Left ventricle myocardium inferior (tissue), 1 donor: Measurements from ENCODE around the gene ODF2. TPM values are rescaled to one million over a fixed set of nuclear protein-coding genes. Genes with fewer than 3 reads are reported as not detected.
"Not testable (repeated sequence)": the region's sequence is repeated elsewhere in the genome, so short reads cannot be mapped to it uniquely, and the experiment has no call there.

Experiments used
- DNase-seq: peaks from one replicate; pipeline ENCODE4 v3.0.0-alpha.2; 2020
- H3K27ac ChIP-seq: fragments of 200-600 bp; replicated peaks from 2 replicates; pipeline ENCODE4 v1.8.0; 2021
- H3K27me3 ChIP-seq: fragments of 200-600 bp; 2 replicates; pipeline ENCODE4 v1.8.0; 2021; ENCODE audit warnings: low read depth
- H3K36me3 ChIP-seq: fragments of 200-600 bp; 2 replicates; pipeline ENCODE4 v1.8.0; 2021
- H3K4me1 ChIP-seq: fragments of 200-600 bp; 2 replicates; pipeline ENCODE4 v1.8.0; 2021
- H3K4me3 ChIP-seq: fragments of 200-600 bp; 2 replicates; pipeline ENCODE4 v1.8.0; 2021; ENCODE audit warnings: mild to moderate bottlenecking, moderate library complexity
- H3K9me3 ChIP-seq: fragments of 200-600 bp; replicated peaks from 2 replicates; pipeline ENCODE4 v1.8.0; 2021
- CTCF ChIP-seq: fragments of 200-600 bp; IDR thresholded peaks from 2 replicates; pipeline ENCODE4 v1.8.0; 2021; ENCODE audit warnings: antibody characterized with exemption, mild to moderate bottlenecking, borderline replicate concordance
- intact Hi-C: fragments of 100-400 bp; cut with micrococcal nuclease; formaldehyde crosslinking; loops from one replicate; pipeline ENCODE4 v1.11.0; 2022
- total RNA-seq: library from RNA; stranded (reverse); fragmentation: NEBNext Ultra II Directional; extraction: Animal tissue kit (Norgen Biotek cat#: 25700); gene quantifications from one replicate; pipeline ENCODE4 v1.2.1, GENCODE V29; 2021
- donor health status: DM: no; HTN: yes; CAD: no; lungs with severe emphysema.

Gene ODF2
- total RNA-seq, 1 donor from 2014 or later: 16.7 TPM

GRCh38 chr9:128497824-128498610 is 42.2 kb downstream of the ODF2 start:
- H3K4me1 ChIP-seq: peaks cover 14% of the 10 kb centered on the region
- intact Hi-C loops: no loop called here
- no peak overlapping the region for H3K27ac ChIP-seq
- H3K36me3 ChIP-seq: peaks cover 65% of the 10 kb centered on the region
- H3K27me3 ChIP-seq: no peaks in the 10 kb centered on the region
- no peak for DNase-seq
- H3K4me3 ChIP-seq: no peak overlapping the region
- no peak for TF ChIP-seq CTCF
- no peaks in the 10 kb centered on the region for H3K9me3 ChIP-seq

- intact Hi-C loops: no loop called here
- no peak for TF ChIP-seq CTCF
- Histone ChIP-seq H3K4me3 (no peak overlapping the region), H3K4me1 (peaks cover 17% of the 10 kb centered on the region), H3K36me3 (peaks cover 57% of the 10 kb centered on the region), H3K9me3 (no peaks in the 10 kb centered on the region), H3K27me3 (no peaks in the 10 kb centered on the region), H3K27ac (no peak overlapping the region)
- DNase-seq: no peak
Measured at GRCh38 chr9:128498911-128499310, 43.1 kb downstream of the ODF2 start.

GRCh38 chr9:128499920-128500319 is 44.1 kb downstream of the ODF2 start:
- H3K36me3 ChIP-seq: peaks cover 51% of the 10 kb centered on the region
- H3K4me1 ChIP-seq: peaks cover 15% of the 10 kb centered on the region
- H3K27ac ChIP-seq: no peak overlapping the region
- H3K9me3 ChIP-seq: no peaks in the 10 kb centered on the region
- H3K4me3 ChIP-seq: no peak overlapping the region
- no peak for DNase-seq
- intact Hi-C loops: no loop called here
- TF ChIP-seq CTCF: no peak
- H3K27me3 ChIP-seq: no peaks in the 10 kb centered on the region

GRCh38 chr9:128503415-128503825 is 47.6 kb downstream of the ODF2 start:
- H3K9me3 ChIP-seq, H3K27ac ChIP-seq, intact Hi-C loops, DNase-seq, H3K27me3 ChIP-seq: not testable (repeated sequence)
- Histone ChIP-seq H3K4me1 (peaks cover 30% of the 10 kb centered on the region), H3K4me3 (peak overlapping the region; percentile 77), H3K36me3 (peaks cover 19% of the 10 kb centered on the region)

GRCh38 chr9:128503870-128504269 is 48.1 kb downstream of the ODF2 start:
- Histone ChIP-seq H3K36me3 (peaks cover 17% of the 10 kb centered on the region), H3K9me3 (no peaks in the 10 kb centered on the region), H3K4me3 (peak overlapping the region; percentile 77), H3K27me3 (no peaks in the 10 kb centered on the region), H3K4me1 (peaks cover 30% of the 10 kb centered on the region), H3K27ac (peak overlapping the region; percentile 83)
- no peak for TF ChIP-seq CTCF
- intact Hi-C loops: no loop called here
- DNase-seq: no peak
